Spinal cord (tissue), 10 donors: ENCODE measurements around the gene PCSK6. TPM values are rescaled to one million over a fixed set of nuclear protein-coding genes. Genes with fewer than 3 reads are reported as not detected.

ENCODE experiments used
- DNase-seq, 6 donors: peaks; one replicate each; pipeline versions ENCODE4 v3.0.0 to v3.0.0-alpha.2; 2013 to 2015; ENCODE audit warnings: low spot score in 6 of 6, low read depth in 4 of 6
- H3K27ac ChIP-seq: one replicate; pipeline ENCODE4 v1.5.1; 2013; ENCODE audit warnings: low read depth, low read length, control low read depth
- H3K27me3 ChIP-seq: one replicate; pipeline ENCODE4 v1.6.1; 2013; ENCODE audit warnings: low read length; ENCODE audit not compliant: control insufficient read depth, insufficient read depth
- H3K36me3 ChIP-seq: one replicate; pipeline ENCODE4 v1.6.1; 2013; ENCODE audit warnings: low read length; ENCODE audit not compliant: control insufficient read depth, insufficient read depth
- H3K4me1 ChIP-seq: one replicate; pipeline ENCODE4 v1.6.1; 2013; ENCODE audit warnings: low read length; ENCODE audit not compliant: control insufficient read depth, insufficient read depth
- H3K4me3 ChIP-seq: one replicate; pipeline ENCODE4 v1.5.1; 2013; ENCODE audit warnings: low read depth, low read length, control low read depth
- H3K9me3 ChIP-seq: one replicate; pipeline ENCODE4 v1.6.1; 2013; ENCODE audit warnings: low read length; ENCODE audit not compliant: control insufficient read depth, insufficient read depth
- WGBS: methylation state at CpG from one replicate; pipeline ENCODE4 v1.1.5; 2013; ENCODE audit warnings: missing lambda C conversion rate; ENCODE audit not compliant: insufficient coverage; 5-methylcytosine and 5-hydroxymethylcytosine counted together
- polyA plus RNA-seq, 2 donors: library from polyadenylated mRNA; unstranded; fragments of 120-200 nt; gene quantifications; one replicate each; pipeline ENCODE4 v1.2.1, GENCODE V29; 2013; ENCODE audit not compliant: insufficient read length in 2 of 2
- total RNA-seq, 2 donors: library from RNA; depleted of rRNA in 1 of 2; stranded (reverse); fragments of 120-200 nt in 1 of 2; fragments of >200 nt in 1 of 2; gene quantifications; one replicate each; pipeline versions ENCODE4 v1.2.3 to v1.2.4, GENCODE V29; 2013 to 2014
- donor health status: healthy.

Gene PCSK6
- total and polyA plus RNA-seq, 4 donors: 8.6 to 14.3 (median 11.7) TPM

DNA sequence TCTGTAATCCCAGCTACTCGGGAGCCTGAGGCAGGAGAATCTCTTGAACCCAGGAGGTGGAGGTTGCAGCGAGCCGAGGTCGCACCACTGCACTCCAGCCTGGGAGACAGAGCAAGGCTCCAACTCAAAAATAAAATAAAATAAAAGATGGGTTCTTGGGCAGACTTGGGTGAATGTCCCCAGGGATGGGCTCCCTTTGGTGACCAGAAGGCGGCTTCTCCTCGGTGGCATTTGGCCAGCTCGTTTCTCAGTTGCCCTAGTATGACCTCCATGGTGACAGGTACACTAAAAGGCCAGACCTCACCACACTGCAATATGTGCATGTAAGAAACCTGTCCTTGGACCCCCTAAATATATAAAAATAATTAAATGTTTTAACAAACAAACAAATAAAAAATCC, 118.4 kb downstream of the PCSK6 start:
- DNase-seq: no peak
- no CpG with 5 or more reads among the region's 7 CpGs for WGBS
- Histone ChIP-seq H3K27me3 (peaks cover 3% of the 10 kb centered on the region), H3K4me1 (peaks cover 40% of the 10 kb centered on the region), H3K27ac (no peak overlapping the region), H3K9me3 (no peaks in the 10 kb centered on the region), H3K4me3 (no peak overlapping the region), H3K36me3 (peaks cover 7% of the 10 kb centered on the region)

DNA sequence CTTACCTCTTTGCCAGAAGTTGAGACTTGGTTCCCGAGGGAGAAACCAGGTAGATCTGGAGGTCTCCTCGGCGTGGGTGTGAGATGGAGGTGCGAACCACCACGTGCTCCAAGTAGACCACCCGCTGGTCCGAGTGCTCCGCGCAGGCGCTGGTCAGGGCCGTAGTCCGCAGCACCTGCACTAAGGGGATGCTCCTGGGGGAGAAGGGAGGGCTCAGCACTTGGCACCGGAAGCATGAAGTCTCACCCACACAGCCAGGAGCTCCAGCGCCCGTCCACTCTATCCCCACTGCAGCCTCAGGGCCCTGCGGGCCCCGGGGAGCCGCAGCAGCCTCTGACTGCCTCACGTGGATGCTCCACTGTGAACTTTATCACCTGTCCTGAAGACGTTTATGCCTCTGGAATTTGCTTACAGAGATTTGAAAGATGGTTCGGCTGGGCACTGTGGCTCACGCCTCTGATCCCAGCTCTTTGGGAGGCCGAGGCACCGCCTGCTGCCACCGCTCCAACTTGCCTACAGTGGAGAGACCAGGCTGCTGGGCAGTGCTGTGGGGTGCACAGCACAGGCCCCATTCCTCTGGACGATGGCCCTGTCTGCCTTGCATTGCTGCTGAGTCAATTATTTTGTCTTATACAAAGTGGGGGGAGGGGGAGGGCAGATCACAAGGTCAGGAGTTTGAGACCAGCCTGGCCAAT, 119.0 kb downstream of the PCSK6 start:
- no peak for DNase-seq
- H3K27me3 ChIP-seq: peaks cover 3% of the 10 kb centered on the region
- H3K36me3 ChIP-seq: peaks cover 7% of the 10 kb centered on the region
- H3K4me3 ChIP-seq: no peak overlapping the region
- H3K9me3 ChIP-seq: no peaks in the 10 kb centered on the region
- peak overlapping the region; percentile 25 for H3K27ac ChIP-seq
- WGBS: 97% methylated on average over 25 of the region's 26 CpGs
- H3K4me1 ChIP-seq: peaks cover 40% of the 10 kb centered on the region

DNA sequence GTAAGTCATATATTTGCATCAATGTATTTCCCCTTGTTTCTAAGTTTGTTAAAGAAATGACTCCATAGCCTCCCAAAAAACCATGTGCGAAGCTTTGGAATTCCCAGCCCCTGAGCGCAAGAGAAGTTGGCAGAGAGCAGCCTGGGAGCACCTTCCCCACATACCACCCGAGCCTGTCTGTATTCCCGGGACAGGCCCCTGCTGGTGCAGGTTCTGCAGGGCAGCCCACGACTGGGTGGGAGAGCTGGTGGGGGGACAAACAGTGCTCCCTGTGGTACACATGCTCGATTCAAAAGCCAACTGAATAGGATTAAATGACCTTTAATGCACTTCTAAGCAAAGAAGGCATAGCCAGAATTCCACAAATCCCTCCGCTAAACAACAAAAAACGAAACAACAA, 119.8 kb downstream of the PCSK6 start:
- peaks cover 7% of the 10 kb centered on the region for H3K36me3 ChIP-seq

DNA sequence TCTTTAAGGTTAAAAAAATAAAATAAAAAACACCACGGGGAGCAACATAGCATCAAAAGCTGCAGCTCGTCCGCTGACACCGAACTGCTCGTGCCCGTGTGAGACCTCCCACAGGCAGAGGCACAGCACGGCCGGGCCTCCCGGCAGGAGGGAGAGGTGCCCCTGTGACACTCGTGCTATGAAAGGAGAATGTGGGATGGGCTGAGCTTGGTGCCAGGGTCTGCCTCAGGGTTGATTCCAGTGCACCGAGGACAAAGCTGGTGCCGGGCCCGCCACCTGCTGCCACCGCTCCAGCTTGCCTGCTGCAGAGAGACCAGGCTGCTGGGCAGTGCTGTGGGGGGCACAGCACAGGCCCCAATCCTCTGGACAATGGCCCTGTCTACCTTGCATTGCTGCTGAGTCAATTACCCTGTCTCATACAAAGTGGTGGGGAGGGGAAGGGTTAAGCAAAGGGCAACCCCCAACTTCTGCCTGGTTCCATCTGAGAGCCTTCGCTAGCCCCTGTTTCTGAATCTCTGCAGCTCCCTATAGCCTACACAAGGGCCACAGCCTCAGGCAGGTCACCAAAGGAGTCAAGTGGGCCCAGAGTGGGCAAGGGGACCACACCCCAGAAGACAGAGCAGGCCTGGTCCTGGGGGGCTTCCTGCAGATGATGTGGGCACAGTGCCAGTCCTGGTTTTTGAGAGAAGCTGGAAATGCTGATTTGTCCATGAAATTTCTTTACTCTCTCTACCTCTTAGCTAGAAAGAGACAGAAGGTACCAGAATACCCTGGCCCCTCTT, 120.5 kb downstream of the PCSK6 start:
- Histone ChIP-seq H3K36me3 (peaks cover 7% of the 10 kb centered on the region), H3K4me1 (peaks cover 40% of the 10 kb centered on the region), H3K27me3 (peaks cover 3% of the 10 kb centered on the region), H3K9me3 (no peaks in the 10 kb centered on the region), H3K4me3 (no peak overlapping the region), H3K27ac (no peak overlapping the region)
- WGBS: 47% methylated on average over 13 of the region's 15 CpGs
- DNase-seq: no peak

More for the DNA sequence above, 119.8 kb downstream of the PCSK6 start:
- 61% methylated on average over 5 of the region's 8 CpGs for WGBS
- peaks cover 40% of the 10 kb centered on the region for H3K4me1 ChIP-seq
- DNase-seq: no peak
- H3K27ac ChIP-seq: no peak overlapping the region
- H3K27me3 ChIP-seq: peaks cover 3% of the 10 kb centered on the region
- H3K9me3 ChIP-seq: no peaks in the 10 kb centered on the region
- no peak overlapping the region for H3K4me3 ChIP-seq

DNA sequence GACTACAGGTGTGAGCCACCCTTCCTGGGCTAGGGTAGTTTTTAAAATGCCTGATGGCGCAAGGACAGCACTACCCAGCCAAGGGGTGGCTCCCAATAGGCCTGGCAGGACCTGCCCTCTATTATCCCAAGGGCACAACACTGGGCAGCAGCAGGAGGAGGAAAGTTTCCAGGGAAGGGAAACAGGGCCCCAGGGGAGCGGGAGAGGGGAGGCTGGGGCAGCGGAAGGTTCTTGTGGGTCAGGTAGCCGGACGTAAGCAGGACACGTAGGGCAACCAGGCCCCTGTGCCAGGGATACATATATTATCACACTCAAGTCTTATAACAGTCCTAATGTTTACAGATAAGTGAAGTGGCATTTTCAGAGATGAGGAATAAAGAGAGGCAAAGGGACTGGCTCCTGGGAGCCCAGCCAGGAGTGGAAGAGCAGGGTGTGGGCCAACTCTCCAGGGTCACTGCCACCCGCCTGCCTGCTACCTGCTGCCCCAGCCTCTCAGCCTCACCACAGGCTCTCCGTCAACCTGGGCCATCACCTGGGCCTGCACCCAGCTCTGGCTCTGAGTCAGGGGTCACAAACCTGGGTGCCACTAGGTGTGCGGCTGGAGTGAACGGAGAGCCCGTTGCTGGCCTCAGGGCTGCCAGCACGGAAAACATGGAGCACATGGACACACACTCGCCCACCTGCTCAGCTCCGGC, 121.3 kb downstream of the PCSK6 start:
- 85% methylated on average over 7 of the region's 14 CpGs for WGBS
- no peak for DNase-seq
- peaks cover 3% of the 10 kb centered on the region for H3K27me3 ChIP-seq
- no peaks in the 10 kb centered on the region for H3K9me3 ChIP-seq
- H3K4me3 ChIP-seq: no peak overlapping the region
- H3K27ac ChIP-seq: no peak overlapping the region
- peaks cover 40% of the 10 kb centered on the region for H3K4me1 ChIP-seq
- H3K36me3 ChIP-seq: peaks cover 7% of the 10 kb centered on the region

DNA sequence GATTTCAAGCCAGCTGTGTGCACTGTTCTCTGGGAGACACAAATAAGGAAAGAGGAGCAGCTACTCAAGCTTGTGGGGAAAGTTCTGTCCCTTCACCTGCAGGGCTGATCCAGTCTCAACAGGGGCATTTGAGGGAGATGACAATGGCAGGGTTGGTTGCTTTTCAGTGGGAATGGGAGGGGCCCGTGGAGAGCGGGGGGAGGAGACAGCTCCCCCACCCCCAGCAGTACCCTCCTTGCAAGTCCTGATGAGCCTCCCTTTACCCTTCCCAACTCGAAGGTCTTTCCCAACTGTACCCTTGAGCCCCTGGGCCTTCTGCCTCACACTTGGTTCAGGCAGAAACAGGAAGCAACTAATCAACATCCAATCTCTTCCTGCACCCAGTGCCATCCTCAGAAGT, 122.7 kb downstream of the PCSK6 start:
- Histone ChIP-seq H3K9me3 (no peaks in the 10 kb centered on the region), H3K27me3 (no peaks in the 10 kb centered on the region), H3K4me1 (peaks cover 27% of the 10 kb centered on the region), H3K27ac (no peak overlapping the region), H3K36me3 (peaks cover 7% of the 10 kb centered on the region), H3K4me3 (no peak overlapping the region)
- DNase-seq: no peak
- WGBS: 54% methylated on average over 1 of the region's 3 CpGs

DNA sequence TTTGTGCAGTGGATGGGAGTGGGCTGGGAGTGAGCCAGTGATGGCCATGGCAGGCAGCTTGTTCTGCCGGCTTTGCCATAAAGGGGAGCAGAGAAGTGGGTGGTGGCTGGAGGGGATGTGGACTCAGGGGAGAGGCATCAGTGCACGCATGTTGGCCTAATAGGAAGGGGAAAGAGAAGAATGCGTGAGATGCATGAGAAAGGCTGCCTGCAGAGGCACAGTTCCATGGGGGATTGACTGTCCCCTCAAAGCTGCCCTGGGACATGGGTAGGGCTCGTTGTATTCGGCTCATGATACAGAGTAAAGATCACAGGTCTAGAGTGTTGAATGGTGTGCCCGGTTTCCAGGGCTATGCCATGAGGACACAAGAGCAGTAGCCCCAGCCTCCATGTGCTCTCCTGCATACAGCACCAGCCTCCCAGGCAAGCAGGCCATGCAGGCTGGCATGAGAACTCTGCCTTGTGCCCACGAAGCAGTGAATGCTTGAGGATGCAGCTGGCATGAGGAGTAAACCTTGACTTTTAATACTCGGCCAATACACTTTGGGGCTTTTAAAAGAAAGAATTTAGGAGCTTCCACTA, 126.4 kb downstream of the PCSK6 start:
- Histone ChIP-seq H3K4me1 (peaks cover 3% of the 10 kb centered on the region), H3K27ac (no peak overlapping the region), H3K36me3 (no peaks in the 10 kb centered on the region), H3K9me3 (no peaks in the 10 kb centered on the region), H3K4me3 (no peak overlapping the region), H3K27me3 (no peaks in the 10 kb centered on the region)
- no peak for DNase-seq
- 84% methylated on average over 7 of the region's 8 CpGs for WGBS

DNA sequence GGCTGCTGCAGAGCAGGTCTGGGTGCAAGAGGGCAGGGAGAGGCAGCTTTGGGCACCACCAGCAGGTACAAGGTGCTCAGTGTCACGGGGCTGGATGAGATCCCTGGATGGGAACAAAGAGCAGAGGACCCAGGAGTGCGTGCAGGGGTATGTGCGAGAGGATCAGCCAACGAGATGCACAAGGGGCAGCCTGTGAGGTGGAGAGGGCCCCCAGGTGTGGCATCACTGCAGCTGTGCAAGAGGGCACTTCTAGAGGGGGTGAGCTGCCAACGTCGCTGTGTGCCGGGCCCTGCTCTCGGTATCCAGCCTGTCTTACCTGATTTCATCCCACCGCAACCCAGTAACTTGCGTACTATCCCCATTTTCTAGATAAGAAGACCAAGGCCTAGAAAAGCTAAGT, 127.1 kb downstream of the PCSK6 start:
- H3K4me1 ChIP-seq: peaks cover 2% of the 10 kb centered on the region
- no peak overlapping the region for H3K27ac ChIP-seq
- no peaks in the 10 kb centered on the region for H3K27me3 ChIP-seq
- DNase-seq: no peak
- 95% methylated on average over 8 of the region's 10 CpGs for WGBS
- no peak overlapping the region for H3K4me3 ChIP-seq
- H3K36me3 ChIP-seq: no peaks in the 10 kb centered on the region
- no peaks in the 10 kb centered on the region for H3K9me3 ChIP-seq

DNA sequence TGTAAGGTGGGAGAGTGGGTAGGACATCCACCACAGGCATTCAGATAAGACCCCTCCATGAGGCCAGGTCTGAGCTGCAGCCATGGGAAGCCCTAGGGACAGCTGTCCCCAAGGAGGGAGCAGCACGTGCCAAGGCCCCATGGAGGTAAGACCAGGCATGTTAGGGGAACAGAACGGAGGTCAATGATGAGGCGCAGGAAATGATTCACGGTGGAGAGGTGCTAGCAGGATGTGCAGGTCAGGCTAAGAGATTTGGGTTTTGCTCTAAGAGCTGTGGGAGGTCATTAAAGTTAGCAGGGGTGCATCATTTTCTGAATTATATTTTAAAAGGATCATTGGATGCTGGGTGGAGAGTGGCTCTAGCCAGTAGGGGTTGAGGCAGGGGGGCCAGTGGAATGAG, 128.1 kb downstream of the PCSK6 start:
- H3K27me3 ChIP-seq: no peaks in the 10 kb centered on the region
- H3K4me1 ChIP-seq: peaks cover 6% of the 10 kb centered on the region
- no peaks in the 10 kb centered on the region for H3K36me3 ChIP-seq
- no peak for DNase-seq
- no peak overlapping the region for H3K4me3 ChIP-seq
- H3K27ac ChIP-seq: no peak overlapping the region
- 88% methylated on average over 4 of the region's 4 CpGs for WGBS
- H3K9me3 ChIP-seq: no peaks in the 10 kb centered on the region
